T1000 (cell line): ENCODE results near the gene PTRH1.
"Not testable (repeated sequence)": the region's sequence is repeated elsewhere in the genome, so short reads cannot be mapped to it uniquely, and the experiment has no call there.

Source experiments
- DNase-seq: peaks from one replicate; lab custom pipeline; 2025; ENCODE audit warnings: mixed read lengths; lab: John Stamatoyannopoulos, UW

Gene PTRH1

GRCh38 chr9:127715470-127716337 lies at the start of gene PTRH1, which contains the start of gene TTC16:
Gene PTRH1 (minus strand): TSS chr9:127715663. CDS start chr9:127715639, 24 bp downstream.
Gene TTC16 (plus strand): TSS chr9:127716079. CDS start chr9:127716146, 67 bp downstream.
- peak; percentile 89 for DNase-seq

- DNase-seq, result no peak
Observed at GRCh38 chr9:127763918-127764384, 48.5 kb upstream of the PTRH1 start.

- DNase-seq, result no peak
Observed at GRCh38 chr9:127762111-127762676, 46.7 kb upstream of the PTRH1 start.

GRCh38 chr9:127761491-127761956 lies 46.1 kb upstream of the PTRH1 start:
- no peak for DNase-seq

GRCh38 chr9:127761061-127761460 lies 45.6 kb upstream of the PTRH1 start:
- no peak for DNase-seq

GRCh38 chr9:127758843-127759242 lies 43.4 kb upstream of the PTRH1 start:
- no peak for DNase-seq

GRCh38 chr9:127756776-127757175 lies 41.3 kb upstream of the PTRH1 start:
- not testable (repeated sequence) for DNase-seq

GRCh38 chr9:127756233-127756632 lies 40.8 kb upstream of the PTRH1 start:
- no peak for DNase-seq

- no peak for DNase-seq
Observed at GRCh38 chr9:127755061-127756060, 39.9 kb upstream of the PTRH1 start.

- no peak for DNase-seq
Observed at GRCh38 chr9:127754099-127755060, 38.9 kb upstream of the PTRH1 start.

GRCh38 chr9:127753622-127754021 lies 38.2 kb upstream of the PTRH1 start:
- no peak for DNase-seq

- DNase-seq, result no peak
Observed at GRCh38 chr9:127753148-127753547, 37.7 kb upstream of the PTRH1 start.

- DNase-seq, result no peak
Observed at GRCh38 chr9:127751269-127752054, 36.0 kb upstream of the PTRH1 start.

GRCh38 chr9:127749090-127749787 lies 33.8 kb upstream of the PTRH1 start:
- no peak for DNase-seq

GRCh38 chr9:127746959-127747569 lies 31.6 kb upstream of the PTRH1 start:
- no peak for DNase-seq

- no peak for DNase-seq
Observed at GRCh38 chr9:127744398-127745110, 29.1 kb upstream of the PTRH1 start.

- no peak for DNase-seq
Observed at GRCh38 chr9:127742435-127743088, 27.1 kb upstream of the PTRH1 start.
